ENCODE data around the gene NUMA1. TPM values are rescaled to one million over a fixed set of nuclear protein-coding genes. Genes with fewer than 3 reads are reported as not detected.

NUMA1 gene
- total and polyA plus RNA-seq, 8 donors = 144 to 365 (median 343) TPM

GRCh38 chr11:72007089-72007476 is 73.3 kb downstream of the NUMA1 start:
- no peaks in the 10 kb centered on the region for H3K9me3 ChIP-seq
- H3K27me3 ChIP-seq = no peaks in the 10 kb centered on the region
- intact Hi-C loops (cut with DNase I) = no loop called here
- ATAC-seq = no peak
- H3K36me3 ChIP-seq = peaks cover 3 to 100% of the 10 kb centered on the region in 2 donors
- H3K4me1 ChIP-seq = no peaks in the 10 kb centered on the region
- H3K4me3 ChIP-seq = no peak overlapping the region
- TF ChIP-seq CTCF (IDR thresholded peaks at IDR 0.05) = no peak
- no peak overlapping the region for H3K27ac ChIP-seq
- no peak for DNase-seq

- ATAC-seq (no peak), DNase-seq (no peak)
- Histone ChIP-seq H3K4me3 (no peak overlapping the region), H3K4me1 (no peaks in the 10 kb centered on the region), H3K27me3 (no peaks in the 10 kb centered on the region), H3K36me3 (peaks cover 3 to 100% of the 10 kb centered on the region in 2 donors), H3K9me3 (no peaks in the 10 kb centered on the region), H3K27ac (no peak overlapping the region)
- intact Hi-C loops (cut with DNase I) = no loop called here
- TF ChIP-seq CTCF (IDR thresholded peaks at IDR 0.05) = no peak
Measured at GRCh38 chr11:72006309-72007088, 73.8 kb downstream of the NUMA1 start.

- intact Hi-C loops (cut with DNase I) = no loop called here
- Histone ChIP-seq H3K4me1 (peaks cover 0 to 7% of the 10 kb centered on the region in 2 donors), H3K4me3 (no peak overlapping the region), H3K9me3 (no peaks in the 10 kb centered on the region), H3K36me3 (peaks cover 3 to 100% of the 10 kb centered on the region in 2 donors), H3K27ac (no peak overlapping the region), H3K27me3 (no peaks in the 10 kb centered on the region)
- DNase-seq (no peak), ATAC-seq (no peak)
- no peak for TF ChIP-seq CTCF (IDR thresholded peaks at IDR 0.05)
Measured at GRCh38 chr11:72005347-72006260, 74.7 kb downstream of the NUMA1 start.

GRCh38 chr11:72004515-72005346 is 75.6 kb downstream of the NUMA1 start:
- H3K36me3 ChIP-seq = peaks cover 3 to 97% of the 10 kb centered on the region in 2 donors
- H3K27me3 ChIP-seq = no peaks in the 10 kb centered on the region
- no peak overlapping the region for H3K4me3 ChIP-seq
- H3K9me3 ChIP-seq = no peaks in the 10 kb centered on the region
- no peak for DNase-seq
- peaks cover 3 to 15% of the 10 kb centered on the region in 2 donors for H3K4me1 ChIP-seq
- H3K27ac ChIP-seq = no peak overlapping the region
- no peak for TF ChIP-seq CTCF (IDR thresholded peaks at IDR 0.05)
- intact Hi-C loops (cut with DNase I) = no loop called here
- ATAC-seq = no peak
